AG08396 (cell line): ENCODE data around the gene OR51D1.
A peak's percentile ranks its signal among the peaks of the same experiment; 100 is the strongest.

ENCODE experiments used
- DNase-seq: peaks from one replicate; pipeline ENCODE4 v3.0.0; 2012; ENCODE audit warnings: low spot score, mixed read lengths

OR51D1 gene, protein sequence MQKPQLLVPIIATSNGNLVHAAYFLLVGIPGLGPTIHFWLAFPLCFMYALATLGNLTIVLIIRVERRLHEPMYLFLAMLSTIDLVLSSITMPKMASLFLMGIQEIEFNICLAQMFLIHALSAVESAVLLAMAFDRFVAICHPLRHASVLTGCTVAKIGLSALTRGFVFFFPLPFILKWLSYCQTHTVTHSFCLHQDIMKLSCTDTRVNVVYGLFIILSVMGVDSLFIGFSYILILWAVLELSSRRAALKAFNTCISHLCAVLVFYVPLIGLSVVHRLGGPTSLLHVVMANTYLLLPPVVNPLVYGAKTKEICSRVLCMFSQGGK

DNA sequence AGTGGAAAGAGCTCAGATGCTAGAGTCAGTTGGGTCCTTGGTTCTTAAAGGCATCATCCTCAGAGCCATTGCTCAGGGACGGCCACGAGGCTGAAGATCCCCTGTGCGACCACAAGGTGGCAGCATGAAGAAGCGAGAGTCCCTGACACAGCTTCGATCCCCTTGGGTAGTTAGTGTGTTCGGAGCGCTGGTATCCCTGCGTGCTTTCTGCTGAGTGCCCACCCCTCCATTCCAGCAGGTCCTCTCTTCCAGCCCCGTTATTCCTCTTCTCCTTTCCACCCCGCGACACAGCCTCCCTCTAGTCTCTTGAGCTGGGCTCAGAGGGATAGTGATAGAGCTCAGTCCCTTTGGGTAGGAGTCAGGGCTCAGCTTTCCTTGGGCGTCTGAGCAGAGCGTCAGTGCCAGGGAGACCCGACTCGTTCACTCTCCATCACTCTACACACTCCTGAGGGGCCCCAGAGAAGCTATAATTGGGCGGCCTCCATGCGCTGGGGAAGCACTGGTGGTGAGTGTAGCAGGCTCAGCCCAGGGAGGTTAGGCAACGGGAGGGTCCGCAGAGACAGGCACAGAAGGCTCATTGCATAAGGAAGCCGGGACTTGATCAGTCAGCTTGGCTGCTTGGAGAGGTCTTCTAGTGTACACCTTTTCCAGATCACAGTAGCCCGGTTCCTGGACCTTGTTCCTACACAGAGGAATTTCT lies at the start of gene OR51D1:
Gene OR51D1 (plus strand): TSS at position 516 of the 700 bp plus-strand sequence. CDS start 2,314 bp downstream, outside the sequence.
- DNase-seq = peak; percentile 84

DNA sequence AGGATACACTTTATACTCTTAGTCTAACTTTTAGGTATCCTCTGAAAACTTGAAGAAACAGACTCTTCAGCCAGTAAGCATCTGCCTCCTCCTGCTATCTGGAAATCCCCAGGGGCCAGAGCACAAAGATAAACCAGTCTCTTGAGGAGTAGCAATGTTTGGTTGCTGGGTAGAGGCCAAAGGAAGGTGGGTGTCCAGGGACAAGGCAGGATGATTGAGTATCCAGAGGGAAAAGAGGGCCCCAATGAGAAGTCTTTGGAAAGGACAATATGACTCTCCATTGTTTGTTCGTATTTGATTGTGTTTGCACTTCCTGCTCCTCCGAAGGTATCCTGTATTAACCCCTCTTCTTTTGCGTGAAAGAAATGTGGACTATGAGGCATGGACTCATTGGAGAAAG lies 48.3 kb upstream of the OR51D1 start:
- no peak for DNase-seq

DNA sequence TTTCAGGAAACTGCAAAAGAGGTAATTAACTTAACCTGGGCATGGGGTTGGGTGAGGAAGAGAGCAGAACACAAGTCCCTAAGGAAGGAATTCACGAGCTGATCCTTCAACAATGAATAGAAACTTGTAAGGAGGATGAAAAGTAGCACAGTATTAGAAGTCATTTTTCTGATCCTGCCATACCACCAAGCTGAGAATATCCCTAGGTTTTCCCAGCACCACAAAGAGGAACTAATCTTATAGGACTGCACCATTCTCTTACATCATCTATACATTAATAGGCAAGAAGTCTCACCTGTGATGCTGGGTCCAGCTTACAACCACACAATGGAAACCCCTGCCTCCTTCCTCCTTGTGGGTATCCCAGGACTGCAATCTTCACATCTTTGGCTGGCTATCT lies 43.5 kb upstream of the OR51D1 start, which contains the start of gene OR52I1:
Gene OR52I1 (plus strand): TSS at position 301 of the 400 bp plus-strand sequence. CDS start 0 bp downstream, at position 301.
- no peak for DNase-seq

DNA sequence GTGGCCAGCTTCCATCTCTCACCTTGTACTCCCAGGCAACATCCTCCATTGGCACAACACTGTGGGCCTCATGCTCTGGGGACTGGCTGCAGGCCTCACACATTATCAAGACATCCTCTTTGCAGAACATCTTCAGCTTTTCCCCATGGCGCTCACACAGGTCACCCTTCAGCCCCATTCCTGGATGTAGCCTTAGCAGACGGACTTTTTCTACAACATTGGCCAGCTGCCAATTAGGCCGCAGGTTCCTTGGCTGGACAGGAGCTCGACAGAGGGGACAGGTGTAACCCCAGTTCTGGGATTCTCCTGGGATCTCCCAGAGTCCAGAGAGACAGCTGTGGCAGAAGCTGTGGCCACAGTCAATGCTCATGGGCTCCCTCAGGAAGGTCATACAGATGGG lies 32.2 kb upstream of the OR51D1 start:
- DNase-seq = no peak

DNA sequence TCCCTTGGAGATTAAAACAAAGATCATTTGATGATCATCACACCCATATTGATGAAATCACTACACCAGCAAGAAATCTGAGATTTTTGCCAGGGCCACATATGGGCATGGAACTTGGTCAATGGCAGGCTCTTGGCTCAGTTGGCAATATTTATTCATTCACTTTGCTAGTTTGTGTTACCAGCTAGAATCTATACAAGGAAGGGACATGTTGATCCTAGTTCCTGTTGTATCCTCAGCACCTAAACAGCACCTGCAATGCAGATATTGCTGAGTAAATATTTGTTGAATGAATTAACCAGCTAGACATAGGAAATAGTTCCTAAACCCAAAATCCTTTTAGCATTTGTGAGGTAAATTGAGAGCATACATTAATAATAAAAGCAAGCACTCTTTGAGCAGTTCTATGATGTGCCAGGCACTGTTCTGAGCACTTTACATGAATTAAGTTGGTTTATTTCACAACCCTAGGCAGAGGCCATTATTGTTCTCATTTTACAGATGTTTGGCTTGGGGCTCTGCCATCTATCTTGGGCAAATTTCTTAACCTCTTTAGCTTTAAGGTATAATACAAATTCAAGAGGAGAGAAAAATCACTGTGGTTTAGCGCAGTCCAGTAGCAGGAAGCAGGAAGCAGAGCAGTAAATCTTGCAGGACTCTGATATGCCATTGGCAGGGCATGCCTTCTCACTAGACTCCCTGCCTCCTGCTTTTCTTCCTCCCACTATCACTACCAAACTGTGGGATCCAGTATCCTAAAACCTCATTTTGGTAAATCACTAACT lies 30.9 kb upstream of the OR51D1 start:
- DNase-seq = no peak

DNA sequence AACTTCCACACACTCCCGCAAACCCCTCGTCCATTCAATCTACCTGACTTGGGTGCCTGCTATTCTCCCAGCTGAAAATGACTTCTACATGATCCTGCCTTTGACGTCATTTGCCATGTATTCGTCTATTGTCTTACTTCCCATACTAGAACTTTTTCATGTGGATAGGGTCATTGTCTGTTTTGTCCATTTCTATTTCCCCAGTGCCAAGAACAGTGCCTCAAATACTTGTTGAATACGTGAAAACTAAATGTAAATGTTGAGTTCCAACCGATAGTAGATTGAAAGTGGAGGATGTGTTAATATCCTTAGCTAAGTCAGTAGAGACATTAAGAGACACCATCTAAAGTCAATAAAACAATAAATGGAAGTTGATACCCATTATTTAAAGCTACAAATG lies 30.2 kb upstream of the OR51D1 start:
- DNase-seq = no peak

DNA sequence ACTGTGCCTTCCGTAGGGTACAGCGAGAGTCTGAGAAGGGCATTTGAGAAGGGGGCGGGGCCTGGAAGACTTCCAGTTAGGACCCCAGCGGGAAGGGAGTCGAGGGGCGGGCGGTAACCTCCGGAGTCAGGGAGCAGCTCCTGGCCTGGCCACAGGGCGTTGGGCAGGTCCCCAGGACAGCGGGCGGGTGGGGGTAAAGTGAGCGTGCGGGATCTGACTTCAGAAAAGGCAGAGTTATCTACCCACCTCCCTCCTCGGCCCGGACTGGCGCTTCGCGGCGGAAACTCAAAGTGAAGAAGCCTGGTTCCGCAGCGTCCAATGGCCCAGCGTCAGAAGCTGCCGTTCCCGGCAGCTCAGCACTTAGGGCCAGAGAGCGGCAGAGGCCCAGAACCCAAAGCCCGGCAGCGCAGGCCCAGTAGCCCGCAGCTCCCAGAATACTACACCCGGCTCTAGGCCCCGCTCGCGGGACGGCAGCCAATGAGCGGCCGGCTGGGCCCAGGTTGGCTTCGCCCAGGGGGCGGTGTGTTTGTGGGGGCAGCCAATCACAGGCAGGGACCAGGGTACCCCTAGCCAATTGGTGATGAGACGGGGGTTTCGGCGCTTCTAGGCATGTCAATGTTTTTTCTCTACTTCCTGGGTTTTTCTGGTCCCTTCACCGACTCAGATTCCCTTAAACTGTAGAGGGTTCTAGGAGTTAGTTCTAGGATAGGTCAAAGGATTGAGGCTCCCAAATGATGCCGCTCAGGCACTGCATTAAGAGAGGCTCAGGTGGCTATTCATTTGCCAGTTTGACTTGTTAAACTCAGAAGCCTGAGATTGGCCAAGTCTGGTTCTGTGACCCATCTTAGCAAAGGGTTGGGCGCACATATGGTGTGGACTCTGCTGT lies 29.3 kb upstream of the OR51D1 start, which contains the start of gene TRIM68:
Gene TRIM68 (minus strand): TSS at position 451 of the 886 bp plus-strand sequence. CDS start 2,727 bp downstream, outside the sequence.
- peak; percentile 99 for DNase-seq

DNA sequence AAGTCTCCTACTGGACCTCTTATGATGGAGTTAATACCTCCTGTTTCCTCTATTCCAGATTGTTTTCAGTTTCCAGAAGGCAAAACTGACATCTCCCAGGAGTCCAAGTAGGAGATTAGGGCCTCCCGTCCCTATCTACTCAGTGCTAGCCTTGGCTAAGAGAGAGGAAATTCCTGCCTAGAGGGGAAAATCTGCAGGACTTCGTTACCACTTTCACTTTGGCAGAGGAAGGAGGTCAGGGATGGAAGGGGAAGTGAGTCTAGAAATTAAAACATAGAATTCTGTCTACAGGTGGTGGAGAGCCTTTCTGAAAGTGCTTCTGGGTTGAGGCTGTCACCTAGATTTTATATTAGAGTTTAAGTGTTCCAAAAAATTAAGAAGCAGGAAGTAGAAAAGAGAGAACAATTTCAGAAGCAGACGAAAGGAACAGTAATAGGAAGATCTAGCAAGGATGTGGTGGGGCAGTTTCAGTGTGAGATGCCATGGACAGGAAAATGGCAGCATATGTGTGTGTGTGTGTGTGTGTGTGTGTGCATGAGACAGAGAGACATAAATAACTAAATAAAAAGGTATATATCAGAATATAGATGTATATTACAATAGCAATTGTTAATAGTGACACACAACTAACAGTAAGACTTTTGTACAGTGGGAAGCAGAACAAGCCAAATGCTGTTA lies 26.9 kb upstream of the OR51D1 start:
- no peak for DNase-seq

DNA sequence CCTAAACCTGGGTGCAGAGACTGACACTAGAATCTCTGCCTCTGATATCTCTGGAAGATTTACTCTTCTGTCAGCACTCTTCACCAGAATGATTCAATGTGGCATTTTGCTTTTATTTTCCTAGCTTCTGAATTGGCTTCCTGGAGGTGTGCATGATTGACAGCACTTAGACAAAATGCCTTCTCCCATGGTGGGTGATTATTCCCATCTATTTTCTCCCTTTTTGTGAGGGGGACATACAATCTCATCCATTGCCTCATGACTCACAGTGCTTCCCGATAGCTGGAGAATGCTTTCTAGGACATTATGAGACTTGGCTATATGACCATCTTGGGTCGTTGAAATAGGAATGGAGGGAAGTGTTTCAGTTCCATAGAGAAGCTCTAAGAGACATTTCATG lies 25.3 kb upstream of the OR51D1 start:
- no peak for DNase-seq

DNA sequence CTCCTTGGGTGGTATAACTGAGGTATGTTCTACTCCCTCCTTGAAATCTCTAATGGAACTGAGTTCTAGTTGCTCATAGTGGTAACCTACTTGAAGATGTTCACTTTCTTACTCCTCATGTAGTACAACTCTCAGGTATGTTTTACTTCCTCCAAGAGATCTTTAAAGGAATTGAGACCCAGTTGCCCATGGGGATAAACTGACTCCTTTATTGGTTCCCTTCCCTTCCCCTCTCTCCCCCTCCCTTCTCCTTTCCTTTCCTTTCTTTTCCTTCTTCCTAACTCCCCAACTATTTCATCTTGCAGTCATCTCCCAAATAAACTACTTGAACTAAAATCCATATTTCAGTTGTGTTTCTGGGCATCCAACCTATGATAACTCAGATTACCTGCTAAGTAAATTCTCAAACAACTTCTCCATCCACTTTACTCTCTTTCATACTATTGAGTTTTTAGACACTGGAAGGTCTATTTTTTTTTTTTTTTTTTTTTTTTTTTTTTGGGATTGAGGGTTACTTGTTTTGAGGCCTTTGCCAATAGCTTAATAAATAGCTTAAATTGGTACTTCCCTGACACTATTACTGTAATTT lies 21.3 kb upstream of the OR51D1 start:
- no peak for DNase-seq

DNA sequence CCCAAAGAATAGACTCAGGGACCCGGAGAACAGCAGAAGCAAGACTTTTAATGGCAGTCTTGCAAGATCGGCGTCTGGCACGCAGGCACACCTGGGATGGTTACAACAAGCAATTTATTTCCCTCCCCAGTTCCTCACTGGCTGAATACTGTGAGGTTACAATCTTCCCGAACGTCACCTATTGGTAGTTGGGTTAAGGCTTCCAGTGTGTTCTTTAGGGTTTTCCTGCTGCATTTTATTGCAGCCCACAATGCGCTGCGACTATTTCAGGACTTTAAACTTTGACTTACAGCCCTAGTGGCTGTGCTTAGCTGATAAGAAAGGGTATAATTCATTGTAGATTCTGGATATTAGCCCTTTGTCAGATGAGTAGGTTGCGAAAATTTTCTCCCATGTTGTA lies 17.8 kb upstream of the OR51D1 start:
- DNase-seq = no peak

DNA sequence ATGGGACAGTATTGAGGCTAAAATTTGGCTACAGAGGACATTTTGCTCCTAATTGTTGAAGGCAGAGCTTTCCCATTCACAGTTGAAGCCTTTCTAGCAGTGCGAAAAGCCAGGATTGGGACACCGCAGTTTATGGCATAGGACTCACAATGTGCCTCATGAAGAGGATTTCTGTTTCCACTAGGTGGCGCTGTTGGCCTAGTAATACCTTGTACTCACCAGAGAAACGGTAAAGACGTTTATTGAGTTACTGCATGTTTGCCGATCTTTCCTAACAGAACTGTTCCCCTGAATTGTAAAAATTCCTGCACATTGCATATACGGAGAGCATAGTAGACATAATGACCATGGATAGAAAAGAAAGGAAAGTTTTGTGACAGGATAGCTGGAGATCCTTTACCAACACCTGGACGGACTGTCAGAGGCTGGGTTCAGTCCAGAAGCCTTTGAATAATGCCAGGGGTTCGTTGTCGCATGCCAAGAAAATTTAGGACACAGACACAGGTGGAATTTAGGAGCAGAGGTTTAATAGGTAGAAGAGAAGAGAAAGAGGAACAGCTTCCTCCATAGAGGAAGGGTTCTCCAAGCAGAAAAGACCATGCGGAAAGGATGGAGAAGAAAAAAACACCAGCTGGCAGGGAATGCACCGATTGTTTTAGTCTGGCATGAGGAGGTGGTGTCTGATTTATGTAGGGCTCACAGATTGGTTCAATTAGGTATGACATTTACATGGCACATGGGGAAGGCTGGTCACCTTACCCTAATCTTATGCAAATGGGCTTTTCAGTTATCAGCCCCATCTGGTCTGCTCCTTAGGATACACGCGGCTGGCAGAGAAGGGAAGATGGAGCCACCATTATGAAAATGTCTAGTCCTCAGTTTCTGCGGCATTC lies 10.8 kb upstream of the OR51D1 start:
- DNase-seq = peak; percentile 44

DNA sequence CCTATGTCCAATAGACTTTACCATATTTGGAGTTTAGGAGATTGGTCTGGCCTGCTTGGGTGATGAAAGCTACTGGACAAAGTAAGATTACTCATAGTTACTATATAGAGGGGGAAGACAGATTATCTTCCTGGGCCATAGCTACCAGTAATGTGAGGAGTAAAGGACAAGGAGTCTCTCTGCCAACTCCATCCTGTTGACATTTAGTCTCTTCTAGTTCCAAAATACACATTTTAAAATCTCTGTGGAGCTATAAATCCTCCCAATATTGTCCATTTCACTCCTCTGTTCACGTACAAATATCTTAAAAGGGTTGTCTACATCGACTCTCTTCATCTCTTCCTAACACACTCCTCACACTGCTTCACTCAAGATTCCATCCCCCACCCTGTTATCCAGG lies 1.1 kb upstream of the OR51D1 start:
- DNase-seq = no peak

DNA sequence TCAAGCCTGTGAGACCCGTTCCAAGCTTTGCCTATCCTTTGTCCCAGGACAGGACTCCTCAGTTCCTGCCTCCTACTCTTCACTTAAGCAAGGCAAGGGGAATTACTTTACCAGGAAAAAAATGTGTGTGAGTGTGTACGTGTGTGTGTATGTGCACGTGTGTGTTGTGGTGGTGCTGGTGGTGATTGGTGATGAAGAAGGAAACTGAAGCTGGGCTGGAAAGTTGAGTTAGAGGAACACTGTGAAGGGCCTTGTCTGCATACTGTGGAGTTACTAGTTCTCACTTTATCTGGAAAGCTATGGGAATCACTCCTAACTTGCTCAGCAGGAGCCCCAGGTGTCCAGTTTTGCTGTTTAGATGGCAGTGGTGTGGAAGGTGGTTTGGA lies 378 bp downstream of the OR51D1 start:
- no peak for DNase-seq

DNA sequence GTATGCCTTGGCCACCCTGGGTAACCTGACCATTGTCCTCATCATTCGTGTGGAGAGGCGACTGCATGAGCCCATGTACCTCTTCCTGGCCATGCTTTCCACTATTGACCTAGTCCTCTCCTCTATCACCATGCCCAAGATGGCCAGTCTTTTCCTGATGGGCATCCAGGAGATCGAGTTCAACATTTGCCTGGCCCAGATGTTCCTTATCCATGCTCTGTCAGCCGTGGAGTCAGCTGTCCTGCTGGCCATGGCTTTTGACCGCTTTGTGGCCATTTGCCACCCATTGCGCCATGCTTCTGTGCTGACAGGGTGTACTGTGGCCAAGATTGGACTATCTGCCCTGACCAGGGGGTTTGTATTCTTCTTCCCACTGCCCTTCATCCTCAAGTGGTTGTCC lies 2.7 kb downstream of the OR51D1 start:
- DNase-seq = no peak

DNA sequence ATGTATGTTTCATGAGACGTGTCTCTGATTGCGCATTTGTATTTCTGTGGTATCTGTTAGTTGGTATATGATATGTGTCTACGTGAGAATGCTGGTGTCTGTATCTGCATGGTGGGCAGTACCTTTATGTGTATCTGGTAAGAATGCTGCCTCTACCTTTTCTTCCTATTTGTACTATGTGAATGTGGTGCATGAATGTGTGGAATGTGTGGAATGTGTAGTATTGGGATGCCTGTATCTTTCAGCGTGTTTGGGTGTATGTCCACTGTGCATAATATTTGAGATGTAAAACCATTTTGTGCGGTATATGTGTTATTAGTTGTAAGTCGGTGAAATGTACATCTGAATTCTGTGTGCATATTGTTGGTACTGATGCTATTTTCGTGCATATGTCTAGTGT lies 4.2 kb downstream of the OR51D1 start:
- no peak for DNase-seq

DNA sequence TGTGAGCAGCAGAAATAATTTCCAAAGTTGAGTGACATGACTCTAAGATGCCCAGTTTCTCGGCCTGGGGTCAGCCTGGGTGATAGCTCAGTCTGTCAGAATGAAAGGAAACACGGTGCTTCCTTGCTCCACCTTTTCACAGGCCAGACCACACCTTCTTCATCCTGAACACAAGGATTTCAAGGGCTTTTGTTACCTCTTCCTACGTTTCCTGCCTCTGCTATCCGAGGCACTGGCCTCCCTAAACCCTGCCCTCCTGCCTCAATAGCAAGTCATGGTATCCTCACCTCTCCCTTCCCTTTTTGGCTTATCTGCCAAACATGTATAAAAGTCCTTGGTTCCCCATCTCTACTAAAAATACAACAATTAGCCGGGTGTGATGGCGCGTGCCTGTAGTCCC lies 4.8 kb downstream of the OR51D1 start:
- DNase-seq = no peak

DNA sequence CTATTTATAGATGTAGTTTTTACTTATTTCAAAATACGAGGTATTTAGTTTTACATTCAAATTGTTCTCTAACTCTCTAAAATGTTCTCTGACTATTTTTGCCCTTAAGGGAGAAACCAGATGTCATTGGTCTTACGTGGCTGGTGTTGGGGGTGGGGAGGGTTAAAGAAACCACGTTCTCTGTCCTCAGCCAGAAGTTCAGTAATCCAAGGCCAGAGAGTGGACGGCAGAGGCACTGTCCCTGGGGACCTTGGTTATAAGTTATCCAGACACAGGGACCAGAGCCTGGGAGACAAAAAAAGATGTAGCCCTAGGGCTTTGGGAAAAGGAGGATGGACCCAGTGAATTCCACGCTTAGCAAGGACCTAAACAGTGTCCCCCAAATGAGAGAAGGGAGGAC lies 5.8 kb downstream of the OR51D1 start:
- no peak for DNase-seq

DNA sequence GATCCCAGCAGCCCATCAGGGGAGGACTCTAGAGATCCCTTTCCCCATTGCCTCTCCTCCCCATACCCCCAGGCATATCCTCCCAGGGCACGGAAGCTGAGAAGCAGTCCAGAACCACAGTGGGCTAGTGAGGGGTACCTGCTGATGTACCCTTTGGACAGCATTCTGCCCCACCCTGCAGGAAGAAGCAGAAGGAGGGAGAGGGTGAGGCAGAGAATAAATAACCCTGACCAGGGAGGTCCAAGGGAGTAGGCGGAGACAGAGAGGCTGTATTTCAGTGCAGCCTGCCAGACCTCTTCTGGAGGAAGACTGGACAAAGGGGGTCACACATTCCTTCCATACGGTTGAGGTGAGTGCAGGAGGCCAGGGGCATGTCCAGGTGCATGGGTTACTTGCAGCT lies 6.4 kb downstream of the OR51D1 start, which contains the start of gene OR51E1:
Gene OR51E1 (plus strand): TSS at position 301 of the 400 bp plus-strand sequence. CDS start 8,545 bp downstream, outside the sequence.
- no peak for DNase-seq
